ENCODE results near the gene RPS6KA2. TPM values are rescaled to one million over a fixed set of nuclear protein-coding genes. Genes with fewer than 3 reads are reported as not detected.

The RPS6KA2 gene
- total RNA-seq, 2 donors from 2014 or later, result 59.5 to 75.4 TPM

DNA sequence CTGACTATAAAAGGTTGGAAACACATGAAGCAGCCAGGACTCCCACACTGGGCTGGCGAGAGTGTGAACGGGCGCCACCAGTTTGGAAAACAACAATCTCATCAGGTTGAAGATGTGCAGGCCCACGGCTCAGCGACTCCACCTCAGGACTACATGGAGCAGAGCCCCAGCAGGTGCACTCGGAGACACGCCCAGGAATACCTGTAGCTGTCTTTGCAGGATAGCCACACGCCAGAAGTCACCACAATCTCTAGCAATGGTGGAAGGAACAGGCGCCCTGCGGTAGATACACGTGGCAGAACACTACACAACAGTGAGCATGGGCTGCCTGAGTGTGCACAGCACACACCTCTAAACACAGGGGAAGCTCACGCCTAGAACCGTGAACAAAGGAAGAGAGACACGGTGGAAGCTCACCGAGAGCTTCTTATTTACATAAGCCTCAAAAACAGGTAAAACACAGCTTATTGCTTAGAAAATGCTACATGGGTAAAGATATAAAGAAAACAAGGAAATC, 28.7 kb upstream of the RPS6KA2 start:
- ATAC-seq (ENCODE audit: insufficient number of reproducible peaks, low FRiP score, low read depth) (no peak), DNase-seq (ENCODE audit: low spot score) (no peak)
- no peaks in the 10 kb centered on the region for H3K4me1 ChIP-seq (ENCODE audit: control insufficient read depth in 1 of 2, low read depth in 2 of 2)
- no peaks in the 10 kb centered on the region for H3K36me3 ChIP-seq
- no peaks in the 10 kb centered on the region for H3K9me3 ChIP-seq
- H3K27ac ChIP-seq, result no peak overlapping the region
- no peaks in the 10 kb centered on the region for H3K27me3 ChIP-seq (replicated peaks; ENCODE audit: insufficient read depth)
- H3K4me3 ChIP-seq, result no peak overlapping the region
- TF ChIP-seq, protein P1, sequence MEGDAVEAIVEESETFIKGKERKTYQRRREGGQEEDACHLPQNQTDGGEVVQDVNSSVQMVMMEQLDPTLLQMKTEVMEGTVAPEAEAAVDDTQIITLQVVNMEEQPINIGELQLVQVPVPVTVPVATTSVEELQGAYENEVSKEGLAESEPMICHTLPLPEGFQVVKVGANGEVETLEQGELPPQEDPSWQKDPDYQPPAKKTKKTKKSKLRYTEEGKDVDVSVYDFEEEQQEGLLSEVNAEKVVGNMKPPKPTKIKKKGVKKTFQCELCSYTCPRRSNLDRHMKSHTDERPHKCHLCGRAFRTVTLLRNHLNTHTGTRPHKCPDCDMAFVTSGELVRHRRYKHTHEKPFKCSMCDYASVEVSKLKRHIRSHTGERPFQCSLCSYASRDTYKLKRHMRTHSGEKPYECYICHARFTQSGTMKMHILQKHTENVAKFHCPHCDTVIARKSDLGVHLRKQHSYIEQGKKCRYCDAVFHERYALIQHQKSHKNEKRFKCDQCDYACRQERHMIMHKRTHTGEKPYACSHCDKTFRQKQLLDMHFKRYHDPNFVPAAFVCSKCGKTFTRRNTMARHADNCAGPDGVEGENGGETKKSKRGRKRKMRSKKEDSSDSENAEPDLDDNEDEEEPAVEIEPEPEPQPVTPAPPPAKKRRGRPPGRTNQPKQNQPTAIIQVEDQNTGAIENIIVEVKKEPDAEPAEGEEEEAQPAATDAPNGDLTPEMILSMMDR (IDR thresholded peaks at IDR 0.05), result no peak

DNA sequence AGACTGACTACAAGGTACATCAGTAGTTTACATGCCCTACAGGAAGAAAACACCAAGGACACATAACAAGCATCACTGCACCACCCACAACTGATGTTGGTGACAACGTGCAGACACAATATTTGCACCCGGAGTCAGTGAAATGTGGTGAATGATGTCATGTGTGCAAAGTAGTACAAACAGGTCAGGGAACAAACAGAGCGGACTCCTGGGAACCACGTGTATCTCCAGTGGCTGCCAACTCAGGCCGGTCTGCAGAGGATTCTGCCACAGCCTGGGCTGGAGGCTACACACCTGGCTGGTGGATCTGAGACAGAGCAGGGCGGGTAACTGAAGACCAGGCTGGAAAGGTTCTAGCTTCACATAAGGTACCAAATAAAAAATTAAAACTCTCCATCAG, 28.2 kb upstream of the RPS6KA2 start:
- no peak for DNase-seq (ENCODE audit: low spot score)
- no peaks in the 10 kb centered on the region for H3K9me3 ChIP-seq
- no peaks in the 10 kb centered on the region for H3K36me3 ChIP-seq
- H3K4me1 ChIP-seq (ENCODE audit: control insufficient read depth in 1 of 2, low read depth in 2 of 2), result no peaks in the 10 kb centered on the region
- H3K27ac ChIP-seq, result no peak overlapping the region
- H3K27me3 ChIP-seq (replicated peaks; ENCODE audit: insufficient read depth), result no peaks in the 10 kb centered on the region
- TF ChIP-seq, protein P1 (IDR thresholded peaks at IDR 0.05), result no peak
- no peak overlapping the region for H3K4me3 ChIP-seq
- no peak for ATAC-seq (ENCODE audit: insufficient number of reproducible peaks, low FRiP score, low read depth)

DNA sequence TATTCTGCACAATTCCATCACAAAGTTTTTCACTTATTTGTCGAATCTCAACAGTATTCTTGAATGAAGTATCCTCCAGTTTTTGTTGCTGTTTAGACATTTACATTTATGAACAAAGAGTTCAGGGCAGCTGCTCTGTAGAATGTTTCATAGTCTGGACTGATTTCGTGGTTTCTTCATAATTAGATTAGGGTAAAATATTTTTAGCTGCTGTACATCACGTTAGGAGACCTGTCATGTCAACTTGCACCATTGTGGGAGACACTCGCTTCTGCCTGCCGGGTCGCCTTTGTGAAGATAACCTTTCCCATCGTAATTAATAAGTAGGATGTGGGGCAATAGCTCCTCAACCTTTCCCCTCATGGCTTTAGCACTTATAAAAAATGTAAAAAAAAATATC, 27.5 kb upstream of the RPS6KA2 start:
- no peak for ATAC-seq (ENCODE audit: insufficient number of reproducible peaks, low FRiP score, low read depth)
- TF ChIP-seq, protein P1 (IDR thresholded peaks at IDR 0.05), result no peak
- Histone ChIP-seq H3K4me3 (no peak overlapping the region), H3K4me1 (ENCODE audit: control insufficient read depth in 1 of 2, low read depth in 2 of 2) (no peaks in the 10 kb centered on the region), H3K27me3 (replicated peaks; ENCODE audit: insufficient read depth) (no peaks in the 10 kb centered on the region), H3K27ac (no peak overlapping the region), H3K9me3 (no peaks in the 10 kb centered on the region), H3K36me3 (no peaks in the 10 kb centered on the region)
- DNase-seq (ENCODE audit: low spot score), result no peak

DNA sequence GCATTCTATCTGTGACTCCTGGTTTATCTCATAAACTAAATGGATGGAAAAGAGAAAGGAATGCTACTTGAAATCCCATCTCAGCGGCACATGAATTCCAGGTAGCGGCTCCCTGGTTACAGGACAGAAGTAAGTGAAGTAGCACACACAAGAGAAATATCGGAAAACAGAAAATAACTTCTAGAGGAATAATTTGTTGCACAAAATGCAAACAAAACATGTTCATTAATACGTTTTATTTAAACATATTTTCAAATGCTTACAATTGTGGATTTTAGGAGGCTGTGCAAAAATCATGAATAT, 26.5 kb upstream of the RPS6KA2 start:
- H3K4me3 ChIP-seq, result no peak overlapping the region
- no peaks in the 10 kb centered on the region for H3K9me3 ChIP-seq
- H3K27me3 ChIP-seq (replicated peaks; ENCODE audit: insufficient read depth), result no peaks in the 10 kb centered on the region
- TF ChIP-seq, protein P1 (IDR thresholded peaks at IDR 0.05), result no peak
- no peaks in the 10 kb centered on the region for H3K4me1 ChIP-seq (ENCODE audit: control insufficient read depth in 1 of 2, low read depth in 2 of 2)
- no peak overlapping the region for H3K27ac ChIP-seq
- H3K36me3 ChIP-seq, result no peaks in the 10 kb centered on the region
- no peak for DNase-seq (ENCODE audit: low spot score)
- ATAC-seq (ENCODE audit: insufficient number of reproducible peaks, low FRiP score, low read depth), result no peak

DNA sequence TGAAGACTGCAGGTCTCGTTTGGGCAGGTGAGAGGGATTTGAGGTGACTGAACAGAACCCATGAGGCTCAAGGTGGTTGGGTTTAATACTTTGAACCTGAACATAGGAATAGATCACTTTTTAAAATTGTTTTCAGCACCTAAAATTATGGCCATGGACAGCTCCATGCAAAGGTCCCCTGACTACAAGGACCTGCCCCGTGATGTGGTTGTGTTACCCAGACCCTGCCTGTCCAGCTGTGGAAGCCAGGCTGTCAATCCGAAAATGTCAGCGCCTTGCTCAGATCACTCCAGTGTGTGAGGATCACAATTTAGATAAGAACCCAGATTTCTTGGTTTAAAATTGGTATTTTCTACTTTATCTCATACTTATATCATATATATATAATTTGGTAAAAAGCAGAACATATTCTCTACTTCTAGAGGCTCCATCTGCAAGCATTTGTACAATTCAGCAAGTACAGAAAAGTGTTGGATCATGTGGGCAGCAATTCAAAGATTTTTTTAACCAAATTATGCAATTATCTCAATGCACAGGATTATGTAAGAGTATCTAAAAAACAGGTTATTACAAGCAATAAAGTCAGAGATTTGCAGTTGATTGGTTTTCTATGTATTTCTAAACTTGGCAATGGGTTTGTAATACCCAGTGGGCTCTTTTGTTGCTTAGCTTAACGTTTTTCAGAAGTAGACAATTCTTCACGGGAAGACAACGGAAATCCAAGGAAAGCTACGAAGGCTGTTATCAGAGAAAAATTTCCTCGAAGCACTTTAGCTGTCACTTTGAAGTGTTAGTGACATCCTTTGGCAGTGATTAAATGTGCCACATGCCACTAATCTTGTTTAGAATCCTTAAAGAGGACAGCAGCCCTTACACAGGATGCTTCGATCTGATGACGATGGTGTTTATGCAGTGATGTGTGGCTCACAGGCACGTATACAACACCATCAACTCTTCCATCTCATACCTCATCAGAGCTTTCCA, 24.1 kb upstream of the RPS6KA2 start:
- Histone ChIP-seq H3K4me1 (ENCODE audit: control insufficient read depth in 1 of 2, low read depth in 2 of 2) (no peaks in the 10 kb centered on the region), H3K36me3 (no peaks in the 10 kb centered on the region), H3K4me3 (no peak overlapping the region), H3K27me3 (replicated peaks; ENCODE audit: insufficient read depth) (no peaks in the 10 kb centered on the region), H3K27ac (no peak overlapping the region), H3K9me3 (no peaks in the 10 kb centered on the region)
- DNase-seq (ENCODE audit: low spot score), result no peak
- TF ChIP-seq, protein P1 (IDR thresholded peaks at IDR 0.05), result no peak
- no peak for ATAC-seq (ENCODE audit: insufficient number of reproducible peaks, low FRiP score, low read depth)
